NCI-H2171 treated with DMSO at 0.1 percent for 48 hours (cell line): ENCODE results near the gene MYO18B.
A peak's percentile ranks its signal among the peaks of the same experiment; 100 is the strongest.

Experiments used
- DNase-seq: peaks from one replicate; lab custom pipeline; 2025; lab: John Stamatoyannopoulos, UW

The MYO18B gene

GRCh38 chr22:25900880-25901279 lies 158.9 kb downstream of the MYO18B start:
- DNase-seq: no peak

GRCh38 chr22:25902402-25902801 lies 160.4 kb downstream of the MYO18B start:
- DNase-seq: no peak

- no peak for DNase-seq
Observed at GRCh38 chr22:25903294-25903693, 161.3 kb downstream of the MYO18B start.

- DNase-seq: no peak
Observed at GRCh38 chr22:25908212-25908611, 166.2 kb downstream of the MYO18B start.

GRCh38 chr22:25908755-25909154 lies 166.8 kb downstream of the MYO18B start:
- no peak for DNase-seq

- no peak for DNase-seq
Observed at GRCh38 chr22:25909614-25910387, 167.8 kb downstream of the MYO18B start.

GRCh38 chr22:25911243-25911972 lies 169.4 kb downstream of the MYO18B start:
- no peak for DNase-seq

GRCh38 chr22:25919452-25919851 lies 177.5 kb downstream of the MYO18B start:
- DNase-seq: peak; percentile 31

GRCh38 chr22:25922141-25922540 lies 180.2 kb downstream of the MYO18B start:
- DNase-seq: no peak

GRCh38 chr22:25923914-25924313 lies 181.9 kb downstream of the MYO18B start:
- DNase-seq: no peak

- DNase-seq: peak; percentile 73
Observed at GRCh38 chr22:25928038-25928437, 186.1 kb downstream of the MYO18B start.

- DNase-seq: peak; percentile 88
Observed at GRCh38 chr22:25929321-25929878, 187.4 kb downstream of the MYO18B start.

GRCh38 chr22:25930083-25930482 lies 188.1 kb downstream of the MYO18B start:
- DNase-seq: peak; percentile 24

- peak; percentile 51 for DNase-seq
Observed at GRCh38 chr22:25930788-25931310, 188.9 kb downstream of the MYO18B start.

GRCh38 chr22:25933158-25933788 lies 191.3 kb downstream of the MYO18B start:
- DNase-seq: no peak

- no peak for DNase-seq
Observed at GRCh38 chr22:25935266-25936058, 193.5 kb downstream of the MYO18B start.

- DNase-seq: no peak
Observed at GRCh38 chr22:25938151-25938550, 196.2 kb downstream of the MYO18B start.

GRCh38 chr22:25939384-25939783 lies 197.4 kb downstream of the MYO18B start:
- no peak for DNase-seq

- DNase-seq: no peak
Observed at GRCh38 chr22:25940479-25940878, 198.5 kb downstream of the MYO18B start.

- DNase-seq: no peak
Observed at GRCh38 chr22:25941365-25941960, 199.5 kb downstream of the MYO18B start.
